ENCODE measurements around the gene RGL1. TPM values are rescaled to one million over a fixed set of nuclear protein-coding genes. Genes with fewer than 3 reads are reported as not detected.
A peak's percentile ranks its signal among the peaks of the same experiment; 100 is the strongest.

The RGL1 gene
- total RNA-seq, 1 experiment from 2014 or later = 1.5 TPM

DNA sequence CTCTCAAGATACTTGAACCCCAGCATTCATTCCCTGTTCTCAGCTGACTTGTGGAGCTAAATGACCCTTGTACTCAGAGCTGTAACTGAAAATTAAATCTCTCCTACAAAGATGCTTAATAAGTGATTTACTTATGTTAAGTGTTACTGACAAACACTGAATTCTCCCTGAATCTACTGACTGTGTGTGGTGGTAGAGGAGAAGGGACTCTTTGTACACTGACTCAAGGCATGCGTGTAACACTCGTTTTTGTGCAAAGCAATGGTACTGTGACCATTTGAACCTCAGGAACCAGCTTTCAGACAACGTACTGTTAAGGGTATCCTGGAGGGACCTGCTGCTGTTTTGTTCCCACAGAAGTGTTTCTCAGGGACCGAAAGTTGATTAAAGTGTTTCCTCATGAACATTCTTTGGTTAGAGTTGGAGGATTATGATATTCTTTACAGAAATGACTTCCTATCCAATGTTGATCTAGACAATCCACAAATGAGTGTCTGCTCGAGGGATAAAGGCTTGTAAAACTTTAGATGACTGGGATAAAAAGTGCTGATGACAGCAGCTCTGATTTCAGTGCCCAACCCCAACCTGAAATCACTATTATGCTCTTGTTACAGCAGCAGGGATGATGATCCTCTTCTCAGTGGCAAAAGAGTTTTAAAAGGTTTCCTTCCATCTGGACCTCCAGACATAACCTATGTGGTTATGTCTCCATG, 12.8 kb downstream of the RGL1 start:
- Histone ChIP-seq H3K4me2 (ENCODE audit: low read length) (no peak overlapping the region), H3K36me3 (ENCODE audit: low read depth, low read length) (no peaks in the 10 kb centered on the region), H2AFZ (ENCODE audit: low read length) (no peak overlapping the region), H3K27ac (ENCODE audit: low read length) (no peak overlapping the region), H3K9me3 (ENCODE audit: low read length) (no peaks in the 10 kb centered on the region), H3K27me3 (ENCODE audit: low read length) (no peaks in the 10 kb centered on the region), H3F3A (ENCODE audit: low read length, unreplicated experiment) (no peaks in the 10 kb centered on the region), H3K79me2 (ENCODE audit: low read length) (no peaks in the 10 kb centered on the region), H3K4me3 (ENCODE audit: low read length) (no peak overlapping the region), H4K20me1 (ENCODE audit: low read length) (no peaks in the 10 kb centered on the region), H3K9ac (ENCODE audit: low read length) (no peak overlapping the region), H3K4me1 (ENCODE audit: insufficient read depth, low read length) (peaks cover 26% of the 10 kb centered on the region), H3K9me2 (replicated peaks; ENCODE audit: low read length) (no peaks in the 10 kb centered on the region)
- DNase-seq (peak; percentile 7), ATAC-seq (peak; percentile 51; the same call in 1 of the 2 replicates)
- intact Hi-C loops (cut with micrococcal nuclease) = no loop called here
- BruUV-seq (replicated peaks) = no TSS peak
- CTCF ChIA-PET = no interaction called here
- TF ChIP-seq EZH2 (IDR thresholded peaks at IDR 0.05; ENCODE audit: low read length, unreplicated experiment) = no peak
- TF ChIP-seq, protein P1, sequence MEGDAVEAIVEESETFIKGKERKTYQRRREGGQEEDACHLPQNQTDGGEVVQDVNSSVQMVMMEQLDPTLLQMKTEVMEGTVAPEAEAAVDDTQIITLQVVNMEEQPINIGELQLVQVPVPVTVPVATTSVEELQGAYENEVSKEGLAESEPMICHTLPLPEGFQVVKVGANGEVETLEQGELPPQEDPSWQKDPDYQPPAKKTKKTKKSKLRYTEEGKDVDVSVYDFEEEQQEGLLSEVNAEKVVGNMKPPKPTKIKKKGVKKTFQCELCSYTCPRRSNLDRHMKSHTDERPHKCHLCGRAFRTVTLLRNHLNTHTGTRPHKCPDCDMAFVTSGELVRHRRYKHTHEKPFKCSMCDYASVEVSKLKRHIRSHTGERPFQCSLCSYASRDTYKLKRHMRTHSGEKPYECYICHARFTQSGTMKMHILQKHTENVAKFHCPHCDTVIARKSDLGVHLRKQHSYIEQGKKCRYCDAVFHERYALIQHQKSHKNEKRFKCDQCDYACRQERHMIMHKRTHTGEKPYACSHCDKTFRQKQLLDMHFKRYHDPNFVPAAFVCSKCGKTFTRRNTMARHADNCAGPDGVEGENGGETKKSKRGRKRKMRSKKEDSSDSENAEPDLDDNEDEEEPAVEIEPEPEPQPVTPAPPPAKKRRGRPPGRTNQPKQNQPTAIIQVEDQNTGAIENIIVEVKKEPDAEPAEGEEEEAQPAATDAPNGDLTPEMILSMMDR (conservative IDR thresholded peaks at IDR 0.05; ENCODE audit: low read depth, low read length) = no peak
- TF ChIP-seq EZH2phosphoT487 (IDR thresholded peaks at IDR 0.05; ENCODE audit: borderline replicate concordance, low read length) = no peak
- POLR2A ChIA-PET (ENCODE audit: unreplicated experiment) = interaction anchor here (0.6 kb wide), 1 partner anchor 74 kb away, joined by 3 read pairs; no protein-coding TSS in a partner anchor

DNA sequence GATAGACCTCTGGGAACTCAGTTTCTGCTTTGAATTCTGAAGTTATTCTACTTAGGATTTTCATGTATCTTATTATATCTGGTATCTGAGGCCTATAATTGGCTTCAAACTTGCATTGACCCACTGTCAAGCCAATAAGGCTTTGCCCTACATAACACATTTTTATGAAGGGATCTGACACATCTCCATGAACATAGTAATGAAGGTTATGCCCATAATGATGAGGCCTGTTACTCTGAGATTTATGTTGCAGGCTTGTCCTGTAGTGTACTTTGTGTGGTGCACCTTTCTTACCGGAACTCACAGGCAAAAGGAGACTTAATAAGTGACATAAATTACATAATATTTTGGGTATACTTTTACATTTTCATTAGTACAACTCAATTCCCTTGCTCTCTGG, 14.1 kb downstream of the RGL1 start:
- no peak overlapping the region for H3K4me3 ChIP-seq (ENCODE audit: low read length)
- TF ChIP-seq EZH2 (IDR thresholded peaks at IDR 0.05; ENCODE audit: low read length, unreplicated experiment) (no peak), EZH2phosphoT487 (IDR thresholded peaks at IDR 0.05; ENCODE audit: borderline replicate concordance, low read length) (no peak)
- TF ChIP-seq, protein P1 (conservative IDR thresholded peaks at IDR 0.05; ENCODE audit: low read depth, low read length) = no peak
- ATAC-seq (no peak), DNase-seq (no peak)
- no peak overlapping the region for H3K9ac ChIP-seq (ENCODE audit: low read length)
- H3K79me2 ChIP-seq (ENCODE audit: low read length) = no peaks in the 10 kb centered on the region
- ChIA-PET POLR2A (ENCODE audit: unreplicated experiment) (no interaction called here), CTCF (no interaction called here)
- no peak overlapping the region for H2AFZ ChIP-seq (ENCODE audit: low read length)
- no peaks in the 10 kb centered on the region for H4K20me1 ChIP-seq (ENCODE audit: low read length)
- intact Hi-C loops (cut with micrococcal nuclease) = no loop called here
- peaks cover 28% of the 10 kb centered on the region for H3K4me1 ChIP-seq (ENCODE audit: insufficient read depth, low read length)
- no TSS peak for BruUV-seq (replicated peaks)
- no peaks in the 10 kb centered on the region for H3K27me3 ChIP-seq (ENCODE audit: low read length)
- no peaks in the 10 kb centered on the region for H3F3A ChIP-seq (ENCODE audit: low read length, unreplicated experiment)
- H3K9me2 ChIP-seq (replicated peaks; ENCODE audit: low read length) = no peaks in the 10 kb centered on the region
- H3K4me2 ChIP-seq (ENCODE audit: low read length) = no peak overlapping the region
- H3K9me3 ChIP-seq (ENCODE audit: low read length) = no peaks in the 10 kb centered on the region
- no peaks in the 10 kb centered on the region for H3K36me3 ChIP-seq (ENCODE audit: low read depth, low read length)
- H3K27ac ChIP-seq (ENCODE audit: low read length) = no peak overlapping the region

DNA sequence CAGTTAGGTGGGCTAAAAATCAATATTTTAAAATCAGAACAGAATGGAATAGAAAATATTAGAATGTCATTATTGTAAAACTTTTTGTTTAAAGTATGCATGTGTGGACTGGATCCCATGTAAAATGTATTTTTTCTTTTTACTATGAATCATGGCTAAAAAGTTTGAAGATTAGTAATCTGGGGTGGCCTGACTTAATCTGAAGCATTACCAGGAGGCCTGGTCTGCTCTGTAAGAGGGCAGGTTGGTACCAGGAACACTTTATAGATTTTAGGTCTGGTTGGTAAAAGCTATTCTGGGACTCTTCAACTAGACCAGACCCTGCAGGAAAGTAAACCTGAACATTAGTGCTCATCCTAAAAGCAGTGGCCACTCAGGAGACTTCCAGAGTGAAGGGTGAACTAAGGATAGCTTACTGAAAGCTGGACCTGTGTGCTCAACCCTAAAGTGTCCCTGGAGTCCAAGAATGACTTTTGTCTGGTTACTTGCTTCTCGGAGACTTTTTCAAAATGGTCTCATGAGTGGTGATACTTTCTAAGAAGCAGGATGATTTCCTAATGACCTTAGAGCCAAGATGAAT, 16.5 kb downstream of the RGL1 start:
- CTCF ChIA-PET = no interaction called here
- no peaks in the 10 kb centered on the region for H4K20me1 ChIP-seq (ENCODE audit: low read length)
- peak overlapping the region; percentile 51 for H3K4me2 ChIP-seq (ENCODE audit: low read length)
- peak; percentile 17 for ATAC-seq
- BruUV-seq (replicated peaks) = no TSS peak
- no peaks in the 10 kb centered on the region for H3F3A ChIP-seq (ENCODE audit: low read length, unreplicated experiment)
- H3K79me2 ChIP-seq (ENCODE audit: low read length) = no peaks in the 10 kb centered on the region
- no peak for DNase-seq
- H3K4me3 ChIP-seq (ENCODE audit: low read length) = no peak overlapping the region
- TF ChIP-seq EZH2phosphoT487 (IDR thresholded peaks at IDR 0.05; ENCODE audit: borderline replicate concordance, low read length) (no peak), EZH2 (IDR thresholded peaks at IDR 0.05; ENCODE audit: low read length, unreplicated experiment) (no peak)
- TF ChIP-seq, protein P1 (conservative IDR thresholded peaks at IDR 0.05; ENCODE audit: low read depth, low read length) = no peak
- intact Hi-C loops (cut with micrococcal nuclease) = no loop called here
- H3K27ac ChIP-seq (ENCODE audit: low read length) = peak overlapping the region; percentile 51
- H3K9me2 ChIP-seq (replicated peaks; ENCODE audit: low read length) = no peaks in the 10 kb centered on the region
- H3K4me1 ChIP-seq (ENCODE audit: insufficient read depth, low read length) = peaks cover 28% of the 10 kb centered on the region
- no peaks in the 10 kb centered on the region for H3K36me3 ChIP-seq (ENCODE audit: low read depth, low read length)
- H3K27me3 ChIP-seq (ENCODE audit: low read length) = no peaks in the 10 kb centered on the region
- no peak overlapping the region for H3K9ac ChIP-seq (ENCODE audit: low read length)
- no peaks in the 10 kb centered on the region for H3K9me3 ChIP-seq (ENCODE audit: low read length)
- POLR2A ChIA-PET (ENCODE audit: unreplicated experiment) = no interaction called here
- peak overlapping the region; percentile 54 for H2AFZ ChIP-seq (ENCODE audit: low read length)

All from PC-3 (cell line).